ENCODE results near the gene MEIS2. TPM values are rescaled to one million over a fixed set of nuclear protein-coding genes. Genes with fewer than 3 reads are reported as not detected.
A peak's percentile ranks its signal among the peaks of the same experiment; 100 is the strongest.

MEIS2 gene
- total and polyA plus RNA-seq, 8 donors, result 9.1 to 30.5 (median 14.8) TPM

DNA sequence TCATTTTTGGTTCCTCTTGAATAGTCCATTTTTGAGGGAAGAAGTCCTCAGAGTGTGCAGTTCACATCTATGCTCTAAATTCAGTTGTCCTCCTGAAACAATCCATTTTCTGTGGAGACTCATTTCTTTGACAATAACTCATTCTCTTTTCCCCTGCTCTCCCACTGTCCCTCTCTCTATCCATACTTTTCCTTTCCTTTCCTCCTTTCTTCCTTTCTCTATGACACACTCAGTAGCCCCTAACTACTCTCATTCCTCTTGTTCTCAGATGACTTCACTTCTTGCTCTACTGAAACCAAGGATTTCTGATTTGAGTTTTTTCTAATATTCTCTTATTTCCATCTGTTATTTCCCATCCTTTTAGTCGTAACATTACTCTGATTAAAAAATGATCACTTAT, 16.7 kb upstream of the MEIS2 start:
- Histone ChIP-seq H3K4me1 (no peaks in the 10 kb centered on the region), H3K4me3 (no peak overlapping the region), H3K27ac (no peak overlapping the region), H3K9me3 (no peaks in the 10 kb centered on the region), H3K27me3 (no peaks in the 10 kb centered on the region), H3K36me3 (no peaks in the 10 kb centered on the region)
- ATAC-seq (no peak), FAIRE-seq (no peak), DNase-seq (no peak)
- intact Hi-C loops (cut with DNase I), result no loop called here
- TF ChIP-seq, protein P1, sequence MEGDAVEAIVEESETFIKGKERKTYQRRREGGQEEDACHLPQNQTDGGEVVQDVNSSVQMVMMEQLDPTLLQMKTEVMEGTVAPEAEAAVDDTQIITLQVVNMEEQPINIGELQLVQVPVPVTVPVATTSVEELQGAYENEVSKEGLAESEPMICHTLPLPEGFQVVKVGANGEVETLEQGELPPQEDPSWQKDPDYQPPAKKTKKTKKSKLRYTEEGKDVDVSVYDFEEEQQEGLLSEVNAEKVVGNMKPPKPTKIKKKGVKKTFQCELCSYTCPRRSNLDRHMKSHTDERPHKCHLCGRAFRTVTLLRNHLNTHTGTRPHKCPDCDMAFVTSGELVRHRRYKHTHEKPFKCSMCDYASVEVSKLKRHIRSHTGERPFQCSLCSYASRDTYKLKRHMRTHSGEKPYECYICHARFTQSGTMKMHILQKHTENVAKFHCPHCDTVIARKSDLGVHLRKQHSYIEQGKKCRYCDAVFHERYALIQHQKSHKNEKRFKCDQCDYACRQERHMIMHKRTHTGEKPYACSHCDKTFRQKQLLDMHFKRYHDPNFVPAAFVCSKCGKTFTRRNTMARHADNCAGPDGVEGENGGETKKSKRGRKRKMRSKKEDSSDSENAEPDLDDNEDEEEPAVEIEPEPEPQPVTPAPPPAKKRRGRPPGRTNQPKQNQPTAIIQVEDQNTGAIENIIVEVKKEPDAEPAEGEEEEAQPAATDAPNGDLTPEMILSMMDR (IDR thresholded peaks at IDR 0.05), result no peak
- WGBS, 2 donors, result 76 to 83% methylated on average over 1 of the region's 1 CpG

DNA sequence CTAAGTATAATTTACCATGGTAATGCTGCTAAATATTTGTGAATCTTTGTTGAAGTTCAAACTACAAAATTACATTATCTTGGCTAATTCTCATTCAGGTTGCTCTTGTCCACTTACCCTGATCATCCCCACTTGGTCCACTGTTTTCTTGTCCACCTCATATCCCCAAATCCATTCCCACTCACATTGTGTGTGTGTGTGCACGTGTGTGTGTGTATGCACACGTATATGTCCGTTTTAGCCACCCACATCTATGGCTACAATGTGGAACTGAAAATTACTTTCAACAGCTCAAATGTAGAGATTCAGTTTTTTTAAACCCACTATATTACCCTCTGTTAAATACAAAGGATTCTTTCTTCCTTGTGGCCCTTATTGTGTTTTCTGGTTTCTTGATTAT, 15.2 kb upstream of the MEIS2 start:
- FAIRE-seq, result no peak
- WGBS, 2 donors, result 86 to 94% methylated on average over 3 of the region's 3 CpGs
- H3K9me3 ChIP-seq, result no peaks in the 10 kb centered on the region

DNA sequence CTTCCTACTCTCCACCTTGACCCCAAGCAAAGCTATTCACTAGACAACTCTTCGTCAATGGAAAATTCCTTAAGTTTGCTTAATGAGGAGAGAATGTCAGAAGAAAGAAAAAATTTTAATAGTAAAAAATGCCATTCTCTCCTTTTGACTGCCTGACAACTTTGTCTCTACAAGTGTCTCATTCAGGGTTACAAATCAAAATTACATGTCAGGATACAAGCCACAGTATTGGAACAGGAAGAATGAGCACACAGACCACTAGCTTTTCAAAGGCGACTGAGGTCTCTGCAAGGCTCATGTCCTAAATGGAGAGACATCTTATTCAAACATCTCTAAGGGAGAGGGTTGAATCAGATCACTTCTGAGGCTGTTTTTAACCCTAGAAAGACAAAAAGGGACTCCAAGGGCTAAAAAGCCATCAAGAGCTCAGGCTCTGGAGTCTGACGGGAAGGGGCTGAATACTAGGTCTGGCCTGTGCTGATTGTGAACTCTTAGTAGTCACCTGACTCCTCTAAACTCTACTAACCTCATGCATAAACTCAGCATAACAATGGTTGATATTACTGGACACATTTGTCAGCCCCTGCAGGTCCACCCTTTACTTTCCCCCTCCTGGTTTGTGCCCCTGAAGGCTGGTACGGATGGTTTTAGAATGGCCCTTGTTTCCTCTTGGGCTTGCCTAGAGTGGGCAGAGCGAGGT, 12.8 kb upstream of the MEIS2 start:
- intact Hi-C loops (cut with DNase I), result no loop called here
- DNase-seq (no peak), ATAC-seq (no peak), FAIRE-seq (no peak)
- Histone ChIP-seq H3K27me3 (no peaks in the 10 kb centered on the region), H3K27ac (no peak overlapping the region), H3K9me3 (no peaks in the 10 kb centered on the region), H3K36me3 (no peaks in the 10 kb centered on the region), H3K4me1 (no peaks in the 10 kb centered on the region), H3K4me3 (no peak overlapping the region)
- TF ChIP-seq, protein P1 (IDR thresholded peaks at IDR 0.05), result no peak
- WGBS, 2 donors, result 92 to 94% methylated on average over 5 of the region's 5 CpGs

More for the DNA sequence above, 15.2 kb upstream of the MEIS2 start:
- Histone ChIP-seq H3K36me3 (no peaks in the 10 kb centered on the region), H3K4me1 (no peaks in the 10 kb centered on the region), H3K27me3 (no peaks in the 10 kb centered on the region), H3K27ac (no peak overlapping the region), H3K4me3 (no peak overlapping the region)
- no peak for DNase-seq
- TF ChIP-seq, protein P1 (IDR thresholded peaks at IDR 0.05), result no peak
- ATAC-seq, result no peak
- intact Hi-C loops (cut with DNase I), result no loop called here

DNA sequence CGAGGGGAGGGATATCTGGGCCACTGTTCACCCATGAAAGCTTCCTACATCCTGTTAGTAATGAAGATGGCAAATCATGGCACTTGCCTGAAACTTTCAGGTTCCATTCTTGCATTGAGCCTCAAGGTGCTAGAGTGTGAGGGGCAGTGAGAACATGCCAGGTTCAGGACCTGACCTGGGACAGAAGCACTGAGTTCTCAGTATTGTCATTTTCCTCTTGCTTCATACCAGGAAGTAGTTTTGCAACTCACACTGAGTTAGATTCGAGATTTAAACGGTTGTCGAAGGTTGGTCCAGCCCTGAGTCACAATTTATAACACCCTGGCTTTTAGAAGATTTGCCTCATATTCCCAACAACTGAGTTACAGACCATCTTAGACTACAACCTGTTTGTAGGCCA, 11.8 kb upstream of the MEIS2 start:
- DNase-seq (no peak), FAIRE-seq (no peak), ATAC-seq (peak in 3 of 4 donors; percentile 14 to 31 (median 14))
- 45 to 46% methylated on average over 4 of the region's 4 CpGs for WGBS, 2 donors
- TF ChIP-seq, protein P1 (IDR thresholded peaks at IDR 0.05), result no peak
- intact Hi-C loops (cut with DNase I), result no loop called here
- H3K9me3 ChIP-seq, result no peaks in the 10 kb centered on the region
- peak overlapping the region in 1 of 4 donors; percentile 3 for H3K27ac ChIP-seq
- no peaks in the 10 kb centered on the region for H3K36me3 ChIP-seq
- H3K4me1 ChIP-seq, result no peaks in the 10 kb centered on the region
- H3K4me3 ChIP-seq, result no peak overlapping the region
- H3K27me3 ChIP-seq, result no peaks in the 10 kb centered on the region

DNA sequence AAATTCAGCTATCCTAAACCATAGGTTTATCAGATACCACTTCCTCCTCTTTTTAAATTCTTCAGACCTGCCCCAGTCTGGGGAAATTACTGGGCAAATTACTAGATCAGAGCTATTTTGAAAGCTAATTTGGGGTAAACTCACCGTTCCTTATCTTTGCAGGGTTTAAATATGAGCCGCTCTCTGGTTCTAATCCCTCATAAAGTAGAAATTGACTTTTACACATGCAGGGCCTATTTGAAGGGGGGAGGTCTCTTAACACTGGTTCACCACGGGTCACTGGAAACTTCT, 11.0 kb upstream of the MEIS2 start:
- TF ChIP-seq, protein P1 (IDR thresholded peaks at IDR 0.05), result no peak
- intact Hi-C loops (cut with DNase I), result no loop called here
- Histone ChIP-seq H3K27me3 (no peaks in the 10 kb centered on the region), H3K27ac (no peak overlapping the region), H3K9me3 (no peaks in the 10 kb centered on the region), H3K4me1 (no peaks in the 10 kb centered on the region), H3K4me3 (peak overlapping the region in 1 of 4 donors; percentile 55), H3K36me3 (no peaks in the 10 kb centered on the region)
- DNase-seq, result no peak
- WGBS, 2 donors, result 80% methylated on average over 3 of the region's 3 CpGs
- ATAC-seq, result no peak
- no peak for FAIRE-seq

Measured in pancreas (tissue), 10 donors.